Activated CD4-positive, CD25-positive, alpha-beta regulatory T cell treated with anti-CD3 and anti-CD28 coated beads, Interleukin-2, amount 50 U/mL, for 16 hours (primary cell): ENCODE measurements around the gene BORCS5.
A peak's percentile ranks its signal among the peaks of the same experiment; 100 is the strongest.
"Not testable (repeated sequence)": the region's sequence is repeated elsewhere in the genome, so short reads cannot be mapped to it uniquely, and the experiment has no call there.

Source experiments
- DNase-seq: peaks from one replicate; pipeline ENCODE4 v3.0.0-alpha.2; 2020; ENCODE audit warnings: low read depth, low spot score

BORCS5 gene

DNA sequence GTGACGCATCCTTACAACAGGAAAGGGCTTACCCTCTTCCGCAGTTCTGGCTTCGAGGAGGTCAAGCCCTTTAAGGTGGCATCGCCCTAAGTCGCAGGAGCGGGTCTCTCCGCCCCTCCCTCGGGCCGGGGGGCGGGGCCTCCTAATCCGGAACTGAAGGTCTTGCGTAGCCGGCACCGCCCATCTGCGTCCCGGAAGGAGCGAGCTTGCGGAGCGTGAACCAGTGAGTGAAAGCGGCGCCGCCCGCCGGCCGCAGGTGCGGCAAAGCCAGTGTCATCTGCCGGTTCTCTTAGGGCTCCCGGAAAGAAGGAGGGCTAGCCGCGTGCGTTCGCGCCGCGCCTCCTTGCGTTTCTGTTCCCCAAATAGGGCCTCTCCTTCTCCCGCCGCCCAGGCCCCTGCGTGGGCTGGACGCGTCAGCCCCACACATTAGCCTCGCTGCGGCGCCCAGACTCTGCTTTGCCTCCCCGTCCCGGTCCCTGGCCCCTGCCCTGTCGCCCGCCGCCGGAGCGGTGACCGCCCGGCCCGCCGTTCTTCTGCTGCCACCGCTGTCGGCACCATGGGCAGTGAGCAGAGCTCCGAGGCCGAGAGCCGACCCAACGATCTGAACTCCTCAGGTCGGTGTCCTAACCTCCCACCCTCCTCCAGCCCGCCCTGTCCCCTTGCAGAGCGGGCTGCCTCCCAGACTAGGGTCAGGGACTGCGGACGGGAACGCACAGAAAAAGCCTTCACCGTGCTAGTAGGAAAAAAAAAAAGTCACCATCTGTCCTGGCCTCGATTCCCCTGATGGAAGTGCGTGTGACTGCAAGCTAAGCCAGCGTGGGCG lies at the start of gene BORCS5:
BORCS5 (plus strand) TSS at position 183 of the 823 bp plus-strand sequence; CDS start at position 557, 374 bp downstream.
- DNase-seq, result peak; percentile 96

DNA sequence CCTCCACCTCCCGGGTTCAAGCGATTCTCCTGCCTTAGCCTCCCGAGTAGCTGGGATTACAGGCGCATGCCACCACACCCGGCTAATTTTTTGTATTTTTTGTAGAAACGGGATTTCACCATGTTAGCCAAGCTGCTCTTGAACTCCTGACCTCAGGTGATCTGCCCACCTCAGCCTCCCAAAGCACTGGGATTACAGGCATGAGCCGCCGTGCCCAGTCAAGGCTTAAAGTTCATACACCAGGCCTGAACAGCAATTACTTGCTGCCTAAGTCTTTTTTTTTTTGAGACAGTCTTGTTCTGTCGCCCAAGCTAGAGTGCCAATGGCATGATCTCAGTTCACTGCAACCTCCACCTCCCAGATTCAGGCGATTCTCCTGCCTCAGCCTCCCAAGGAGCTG lies 46.2 kb upstream of the BORCS5 start:
- DNase-seq, result not testable (repeated sequence)

DNA sequence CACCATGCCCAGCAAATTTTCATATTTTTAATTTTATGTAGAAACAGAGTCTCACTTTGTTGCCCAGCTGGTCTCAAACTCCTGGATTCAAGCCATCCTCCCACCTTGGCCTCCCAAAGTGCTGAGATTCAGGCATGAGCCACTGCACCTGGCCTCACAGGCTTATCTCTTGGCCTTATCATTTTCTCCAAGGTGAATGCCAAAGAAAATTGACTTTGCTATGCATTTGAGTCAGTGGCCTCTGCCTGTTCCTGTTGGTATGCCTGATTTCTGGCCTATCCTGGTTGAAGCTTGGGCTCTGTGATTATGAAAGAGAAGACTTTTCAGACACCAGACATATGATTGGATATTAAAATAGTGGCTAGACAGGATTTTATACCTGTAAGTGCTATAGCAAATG lies 41.0 kb upstream of the BORCS5 start:
- DNase-seq, result no peak

DNA sequence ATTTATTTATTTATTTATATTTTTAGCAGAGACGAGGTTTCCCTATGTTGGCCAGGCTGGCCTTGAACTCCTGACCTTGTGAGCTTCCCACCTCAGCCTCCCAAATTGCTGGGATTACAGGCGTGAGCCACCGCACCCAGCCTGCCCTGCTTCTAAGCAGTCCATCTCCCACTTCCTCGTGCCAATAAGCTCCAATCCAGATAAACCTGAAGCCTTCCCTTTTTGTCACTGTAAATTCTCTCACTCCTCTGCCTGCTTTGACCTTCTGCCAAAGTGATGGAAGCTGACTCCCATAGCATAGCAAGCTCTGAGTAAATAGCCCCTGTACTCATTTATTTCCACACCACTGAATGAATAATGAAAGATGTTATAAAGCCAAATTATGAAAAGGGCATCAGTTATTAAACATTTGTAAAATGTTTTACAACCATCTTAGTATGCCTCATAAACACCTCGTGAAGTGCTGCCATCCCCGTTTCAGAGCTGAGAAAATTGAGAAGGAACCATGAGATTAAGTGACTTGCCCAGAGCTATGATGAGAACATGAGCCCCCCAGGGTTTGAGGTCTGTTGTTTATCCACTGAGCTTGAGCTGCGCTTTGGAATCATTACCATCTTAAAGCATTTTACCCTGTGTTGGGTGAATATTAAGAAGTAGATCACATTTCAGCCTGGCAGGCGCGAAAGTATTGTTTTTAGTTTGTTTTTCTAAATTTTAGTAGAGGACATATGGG lies 37.3 kb upstream of the BORCS5 start:
- DNase-seq, result no peak

DNA sequence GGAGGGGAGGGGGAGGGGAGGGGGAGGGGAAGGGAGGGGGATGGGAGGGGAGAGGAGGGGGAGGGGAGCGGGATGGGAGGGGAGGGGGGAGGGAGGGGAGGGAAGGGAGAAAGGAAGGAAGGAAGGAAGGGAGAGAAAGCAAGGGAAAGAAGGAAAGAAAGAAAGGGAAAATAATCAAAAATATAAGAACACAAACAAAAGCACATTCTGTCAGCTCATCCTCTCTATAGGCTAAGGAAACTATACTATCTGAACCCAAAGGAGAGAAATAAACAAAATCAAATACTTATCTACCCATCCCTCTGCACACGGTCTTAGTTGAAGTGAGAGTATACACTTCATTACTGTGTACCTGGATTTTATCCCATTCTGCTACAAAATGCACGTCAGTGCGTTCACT lies 33.8 kb upstream of the BORCS5 start:
- DNase-seq, result no peak

DNA sequence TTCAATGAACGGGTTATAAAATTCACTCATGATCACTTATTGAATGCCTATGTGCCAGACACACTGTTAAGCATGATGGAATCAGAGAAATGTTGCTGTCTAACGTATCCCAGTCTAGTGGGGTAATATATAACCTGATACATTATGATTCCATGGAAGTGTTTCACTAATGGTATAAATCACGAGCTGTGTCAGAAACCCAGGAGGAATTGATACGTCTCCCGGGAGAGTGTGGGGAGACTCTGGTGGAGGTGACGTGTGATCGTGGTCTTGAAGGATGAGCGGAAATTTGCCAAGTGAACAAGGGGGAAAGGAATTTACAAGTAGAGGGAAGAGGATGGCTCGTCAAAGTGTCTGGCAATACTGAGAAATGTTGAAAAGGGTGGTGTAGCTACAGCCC lies 33.3 kb upstream of the BORCS5 start:
- DNase-seq, result no peak

DNA sequence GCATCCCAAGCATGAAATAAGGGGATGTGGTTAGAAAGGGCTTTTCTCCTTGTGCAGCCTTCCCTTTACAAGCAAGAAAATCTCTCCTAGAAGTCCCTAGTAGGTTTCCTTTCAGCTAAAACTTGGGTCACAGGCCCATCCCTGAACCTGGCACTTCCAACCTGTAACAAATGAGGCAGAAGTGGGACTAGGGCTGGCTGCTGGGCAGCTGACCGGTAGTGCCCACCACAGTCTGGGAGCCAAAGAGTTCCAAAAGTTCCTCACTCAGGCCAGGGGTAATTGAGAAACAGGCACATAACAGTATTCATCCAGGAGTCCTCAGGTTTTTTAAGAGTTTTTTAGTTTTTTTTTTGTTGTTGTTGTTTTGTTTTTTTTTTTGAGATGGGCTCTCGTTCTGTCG lies 30.6 kb upstream of the BORCS5 start:
- no peak for DNase-seq

DNA sequence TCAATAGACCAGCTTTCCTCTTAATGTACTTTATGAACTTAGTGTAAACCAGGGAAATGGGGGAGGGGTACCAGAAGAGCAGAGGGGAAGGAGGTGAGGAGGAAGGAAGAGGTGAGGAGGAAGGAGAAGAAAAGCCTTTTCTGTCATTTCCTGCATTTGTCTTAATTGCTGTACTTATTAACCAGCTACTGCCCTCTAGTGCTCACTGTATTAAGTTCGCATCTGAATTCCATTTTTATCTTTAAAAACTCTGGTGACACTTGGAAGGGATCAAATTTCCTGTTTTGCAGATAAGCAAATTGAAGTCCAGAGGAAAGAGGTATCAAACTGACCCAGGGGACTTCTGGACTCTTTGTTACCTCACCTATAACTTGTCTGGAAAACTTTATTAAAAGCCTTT lies 29.1 kb upstream of the BORCS5 start:
- DNase-seq, result no peak

DNA sequence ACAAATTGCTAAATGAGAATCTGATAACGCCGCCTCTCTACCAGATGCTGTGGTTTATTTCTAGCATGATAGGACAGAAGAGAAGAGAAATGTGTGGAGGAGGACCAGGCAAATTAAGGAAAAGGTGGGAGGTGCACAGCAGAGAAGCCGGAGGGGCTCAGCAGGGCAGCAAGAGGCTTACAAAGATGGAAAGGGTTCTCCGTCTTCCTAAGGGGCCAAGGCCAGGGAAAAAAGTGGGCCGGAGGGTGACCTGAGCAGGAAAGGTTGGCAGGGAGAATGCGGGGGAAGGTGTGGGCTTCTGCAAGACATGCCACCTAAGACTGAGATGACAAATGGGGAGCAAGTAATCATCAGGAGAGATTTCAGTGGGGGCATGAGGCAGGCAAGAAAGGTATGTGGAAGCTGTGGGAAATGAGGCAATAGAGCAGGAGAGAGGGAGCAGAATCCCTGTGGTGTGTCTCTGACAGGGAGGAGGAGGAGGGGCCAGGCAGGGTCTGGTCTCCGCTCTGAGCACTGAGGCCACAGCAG lies 25.6 kb upstream of the BORCS5 start:
- no peak for DNase-seq

DNA sequence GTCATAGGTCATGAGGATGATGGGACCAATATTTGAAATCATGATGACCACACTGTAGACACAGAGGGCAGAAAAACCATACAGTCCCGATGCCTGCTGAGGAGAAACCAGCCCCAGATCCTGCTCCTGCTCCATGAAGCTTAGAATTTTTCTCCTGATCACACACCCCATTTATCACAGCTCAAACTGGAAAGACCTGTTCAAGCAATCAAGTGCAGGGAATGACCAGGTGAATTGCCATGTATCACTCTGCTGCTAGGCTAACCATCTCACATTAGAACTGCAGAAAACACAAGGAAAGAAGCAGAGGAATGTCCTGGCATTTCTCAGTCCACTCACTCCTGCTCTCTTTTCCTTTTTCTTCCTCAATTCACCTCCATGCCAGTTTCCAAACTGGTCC lies 25.0 kb upstream of the BORCS5 start:
- no peak for DNase-seq

DNA sequence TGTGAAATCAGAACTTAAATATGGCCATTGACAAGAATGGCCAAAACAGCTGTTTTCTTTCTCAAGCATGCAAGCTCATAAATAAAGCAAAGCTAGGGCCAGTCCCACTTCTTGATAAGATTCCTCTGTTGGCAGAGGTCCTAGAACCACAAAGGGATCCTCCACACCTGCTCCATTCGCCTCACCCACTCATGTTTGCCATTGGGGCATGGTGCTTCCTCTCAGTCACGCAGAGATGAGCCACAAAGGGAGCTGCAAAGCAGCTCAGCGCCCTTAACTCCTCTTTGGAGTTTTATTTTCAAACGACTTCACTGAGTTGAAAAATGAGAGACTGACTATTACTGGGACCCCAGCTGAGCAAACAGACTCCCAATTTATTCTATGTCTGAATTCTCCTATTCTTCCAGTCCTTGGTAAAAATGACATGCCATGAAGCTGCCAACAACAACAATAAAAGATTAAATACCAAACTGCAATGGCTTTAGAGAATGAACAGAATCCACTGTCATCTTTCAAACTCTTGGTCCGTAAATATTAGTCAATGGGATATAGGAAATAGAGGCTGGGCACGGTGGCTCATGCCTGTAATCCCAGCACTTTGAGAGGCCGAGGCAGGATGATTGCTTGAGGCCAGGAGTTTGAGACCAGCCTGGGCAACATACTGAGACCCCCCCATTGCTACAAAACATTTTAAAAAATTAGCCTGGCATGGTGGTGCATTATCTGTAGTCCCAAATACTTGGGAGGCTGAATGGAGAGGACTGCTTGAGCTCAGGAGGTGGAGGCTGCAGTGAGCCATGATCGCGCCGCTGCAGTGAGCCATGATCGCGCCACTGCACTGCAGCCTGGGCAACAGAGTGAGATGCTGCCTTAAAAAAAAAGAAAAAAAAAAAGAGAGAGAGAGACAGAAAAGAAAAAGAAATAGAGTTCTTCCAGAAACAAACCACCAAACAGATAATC lies 23.2 kb upstream of the BORCS5 start:
- DNase-seq, result no peak

DNA sequence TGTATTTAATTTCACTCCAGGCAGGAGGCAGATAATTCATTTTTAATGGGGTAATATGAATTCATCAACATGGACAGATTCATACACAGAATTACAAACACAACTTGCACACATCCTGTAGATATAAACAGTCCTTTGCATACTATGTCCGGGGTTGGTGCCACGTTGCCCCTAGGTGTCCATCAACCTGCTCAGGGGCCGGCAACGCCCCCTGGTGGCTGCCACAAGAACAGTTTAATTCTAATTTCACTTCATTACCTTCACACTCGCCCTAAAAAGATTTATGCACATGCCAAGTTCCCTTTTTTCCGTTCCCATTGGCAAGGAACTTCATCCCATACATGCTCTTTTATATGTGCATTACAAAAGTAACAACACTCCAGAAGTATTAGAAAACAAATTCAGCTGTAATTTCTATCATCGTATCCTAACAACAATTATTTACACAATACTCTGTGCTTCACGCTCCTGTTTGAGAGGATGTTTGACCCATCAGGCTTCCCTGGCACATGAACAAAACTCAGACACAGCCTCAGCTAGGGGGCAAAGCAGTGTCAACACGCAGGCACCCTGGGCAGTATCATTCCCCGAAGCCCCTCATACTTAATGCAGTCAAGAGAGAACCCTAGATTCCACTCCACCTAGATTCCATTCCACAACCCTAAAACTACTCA lies 22.4 kb upstream of the BORCS5 start:
- peak; percentile 17 for DNase-seq

DNA sequence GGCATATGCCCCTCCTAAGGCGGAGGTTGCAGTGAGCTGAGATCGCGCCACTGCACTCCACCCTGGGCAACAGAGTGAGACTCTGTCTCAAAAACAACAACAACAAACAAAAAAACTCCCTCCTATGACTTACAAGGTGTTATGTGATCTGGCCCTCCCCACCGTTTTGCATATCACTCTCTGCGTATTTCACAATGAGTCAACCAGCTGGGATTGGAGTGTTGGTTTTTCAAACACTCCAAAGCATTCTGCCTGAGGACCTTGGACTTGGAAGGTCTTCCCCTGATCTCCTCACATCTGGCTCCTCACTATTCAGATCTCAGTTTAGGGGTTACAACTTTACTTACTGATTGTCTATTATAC lies 20.8 kb upstream of the BORCS5 start:
- no peak for DNase-seq

DNA sequence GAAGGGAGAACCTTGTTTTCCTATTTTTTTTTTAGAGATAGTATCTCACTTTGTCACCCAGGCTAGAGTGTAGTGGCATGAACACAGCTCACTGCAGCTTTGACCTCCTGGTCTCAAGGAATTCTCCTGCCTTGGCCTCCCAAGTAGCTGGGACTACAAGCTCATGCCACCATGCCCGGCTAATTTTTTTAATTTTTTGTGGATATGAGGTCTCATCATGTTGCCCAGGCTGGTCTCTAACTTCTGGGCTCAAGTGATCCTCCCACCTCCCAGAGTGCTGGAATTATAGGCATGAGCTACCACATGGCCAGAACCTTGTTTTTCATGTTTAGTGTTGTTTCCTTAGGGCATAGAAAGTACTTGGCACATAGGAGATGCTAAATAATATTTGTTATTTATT lies 20.4 kb upstream of the BORCS5 start:
- DNase-seq, result no peak

DNA sequence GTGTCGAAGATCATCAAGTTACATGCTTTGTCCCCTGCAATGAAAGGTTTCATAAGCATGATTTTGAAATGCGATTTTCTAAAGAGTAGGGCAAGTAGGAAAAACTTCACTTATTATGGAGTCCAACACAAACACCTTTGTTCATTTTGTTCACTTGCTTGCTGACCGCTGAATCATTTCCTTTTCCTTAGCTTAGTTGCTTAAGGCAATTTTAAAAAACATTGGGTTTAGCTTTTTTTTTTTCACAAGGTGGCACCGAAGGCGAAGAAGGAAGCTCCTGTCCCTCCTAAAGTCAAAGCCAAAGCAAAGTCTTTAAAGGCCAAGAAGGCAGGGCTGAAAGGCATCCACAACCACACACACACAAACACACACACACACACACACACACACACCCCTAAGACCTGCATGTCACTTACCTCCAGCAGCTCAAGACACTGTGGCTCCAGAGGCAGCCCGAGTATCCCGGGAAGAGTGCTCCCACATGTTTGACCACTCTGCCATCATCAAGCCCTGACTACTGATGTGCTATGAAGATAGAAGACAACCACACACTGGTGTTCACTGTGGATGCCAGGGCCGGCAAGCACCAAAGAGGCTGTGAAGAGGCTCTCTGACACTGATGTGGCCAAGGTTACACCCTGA lies 18.2 kb upstream of the BORCS5 start:
- no peak for DNase-seq

DNA sequence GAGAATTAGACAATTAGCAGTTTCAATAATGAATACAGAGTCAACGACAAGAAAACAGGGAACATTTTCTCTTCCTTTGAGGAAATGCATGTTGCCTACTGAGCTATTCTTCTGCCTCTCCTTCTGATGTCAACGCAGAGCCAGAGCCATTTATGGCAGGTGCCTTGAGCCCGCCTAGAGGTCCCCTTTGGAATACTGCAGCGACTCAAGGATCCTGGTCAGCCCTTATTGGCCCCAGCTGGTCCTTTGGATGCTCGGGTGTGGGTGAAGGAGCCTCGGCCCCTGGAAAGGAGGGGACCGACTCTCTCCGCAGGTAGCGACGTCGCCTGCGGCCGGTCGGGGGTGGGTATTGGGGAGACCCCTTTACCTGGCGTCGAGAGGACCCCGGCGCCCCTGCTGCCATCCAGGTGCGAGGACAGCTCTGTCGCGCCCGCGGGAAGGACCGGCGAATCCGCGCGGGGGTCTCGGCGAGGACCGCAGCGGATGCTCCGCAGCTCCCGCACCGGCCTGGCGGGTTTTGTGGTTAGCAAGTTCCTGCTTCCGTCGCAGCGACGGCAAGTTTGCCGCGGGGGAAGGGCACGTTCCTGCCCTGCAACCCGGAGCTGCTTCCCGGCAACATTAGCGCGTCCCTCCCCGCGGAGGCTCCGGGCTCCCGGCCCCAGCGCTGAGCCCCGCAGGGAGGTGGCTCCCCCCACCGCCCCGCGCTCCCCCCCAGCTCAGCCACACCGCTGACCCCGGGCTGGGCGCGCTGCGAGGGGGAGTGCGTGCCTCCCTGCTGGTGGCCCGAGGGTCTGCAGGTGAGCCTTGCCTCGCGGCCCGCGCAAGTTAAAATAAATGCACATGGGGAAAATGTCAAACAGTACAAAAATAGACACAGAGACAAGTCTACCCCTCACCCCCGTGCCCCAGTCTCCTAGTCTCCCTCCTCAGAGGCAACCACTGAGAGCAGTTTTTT lies 6.9 kb upstream of the BORCS5 start, which contains the start of gene MANSC1:
MANSC1 (minus strand) TSS at position 532 of the 955 bp plus-strand sequence. CDS start 6,928 bp downstream, outside the sequence.
- DNase-seq, result no peak

DNA sequence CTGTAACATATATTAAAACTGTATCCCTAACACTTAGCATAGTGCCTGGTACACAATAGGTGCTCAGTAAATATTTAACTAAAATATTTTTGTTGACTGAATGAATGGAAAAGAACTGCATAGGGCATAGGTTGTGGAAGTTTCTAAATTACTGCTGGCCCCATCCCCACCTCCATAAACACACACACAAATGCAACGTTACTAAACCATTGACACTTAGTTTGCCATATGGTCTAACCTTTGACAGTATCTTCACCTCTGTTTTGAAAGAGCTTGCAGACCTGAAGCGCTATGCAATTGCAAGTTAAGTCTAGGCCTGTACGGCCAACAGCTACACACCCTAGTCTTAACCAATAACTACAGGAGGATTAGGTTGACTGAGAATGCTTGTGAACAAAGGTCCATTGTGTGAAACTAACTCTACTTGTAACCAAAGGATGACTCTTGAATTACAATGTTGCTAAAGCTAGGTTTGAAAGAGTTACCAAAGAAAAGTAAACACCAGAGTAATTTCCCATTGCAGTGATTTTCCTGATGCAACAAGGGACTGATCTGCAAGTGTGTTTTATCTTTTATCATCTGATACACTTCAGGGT lies 5.9 kb upstream of the BORCS5 start:
- no peak for DNase-seq

DNA sequence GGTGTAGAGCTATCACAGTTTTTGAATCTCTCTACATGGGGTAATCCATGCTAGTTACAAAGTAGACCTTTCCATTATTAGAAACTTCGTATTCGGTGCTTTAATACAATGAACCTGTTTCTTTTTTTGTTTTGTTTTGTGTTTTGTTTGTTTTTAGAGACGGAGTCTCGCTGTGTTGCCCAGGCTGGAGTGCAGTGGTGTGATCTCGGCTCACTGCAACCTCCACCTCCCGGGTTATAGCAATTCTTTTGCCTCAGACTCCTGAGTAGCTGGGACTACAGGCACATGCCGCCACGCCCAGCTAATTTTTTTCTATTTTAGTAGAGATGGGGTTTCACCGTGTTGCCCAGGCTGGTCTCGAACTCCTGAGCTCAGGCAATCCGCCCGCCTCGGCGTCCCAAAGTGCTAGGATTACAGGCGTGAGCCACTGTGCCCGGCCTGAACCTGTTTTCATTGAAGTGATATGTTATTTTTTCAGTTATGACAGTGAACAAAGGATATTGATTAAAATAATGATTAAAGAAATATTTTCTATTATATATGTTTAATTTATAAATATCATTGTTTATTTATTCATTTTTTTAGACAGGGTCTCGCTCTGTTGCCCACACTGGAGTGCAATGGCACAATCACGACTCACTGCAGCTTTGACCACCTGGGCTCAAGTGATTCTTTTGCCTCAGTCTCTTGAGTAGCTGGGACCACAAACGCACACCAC lies 5.3 kb upstream of the BORCS5 start:
- DNase-seq, result not testable (repeated sequence)
